Stimulated activated CD8-positive, alpha-beta memory T cell treated with anti-CD3 and anti-CD28 coated beads, Interleukin-12 subunit alpha, Interleukin-12 subunit beta, amount 100 ng/mL, for 24 hours (primary cell): ENCODE measurements around the gene A2ML1.
"Not testable (repeated sequence)": the region's sequence is repeated elsewhere in the genome, so short reads cannot be mapped to it uniquely, and the experiment has no call there.

Source experiments
- DNase-seq: peaks from one replicate; pipeline ENCODE4 v3.0.0-alpha.2; 2020; ENCODE audit errors: extremely low read depth

The A2ML1 gene

GRCh38 chr12:8855891-8856290, 33.5 kb downstream of the A2ML1 start:
- no peak for DNase-seq

DNA sequence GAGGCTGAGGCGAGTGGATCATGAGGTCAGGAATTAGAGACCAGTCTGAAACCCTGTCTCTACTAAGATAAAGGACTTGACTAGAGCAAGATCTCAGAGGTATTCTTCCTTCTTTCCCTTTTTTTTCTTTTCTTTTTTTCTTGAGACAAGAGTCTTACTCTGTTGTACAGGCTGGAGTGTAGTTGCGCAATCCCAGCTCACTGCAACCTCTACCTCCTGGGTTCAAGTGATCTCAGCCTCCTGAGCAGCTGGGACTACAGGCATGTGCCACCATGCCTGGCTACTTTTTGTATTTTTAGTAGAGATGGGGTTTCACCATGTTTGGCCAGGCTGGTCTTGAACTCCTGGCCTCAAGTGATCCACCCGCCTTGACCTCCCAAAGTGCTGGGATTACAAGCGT, 37.0 kb downstream of the A2ML1 start:
- DNase-seq: not testable (repeated sequence)

DNA sequence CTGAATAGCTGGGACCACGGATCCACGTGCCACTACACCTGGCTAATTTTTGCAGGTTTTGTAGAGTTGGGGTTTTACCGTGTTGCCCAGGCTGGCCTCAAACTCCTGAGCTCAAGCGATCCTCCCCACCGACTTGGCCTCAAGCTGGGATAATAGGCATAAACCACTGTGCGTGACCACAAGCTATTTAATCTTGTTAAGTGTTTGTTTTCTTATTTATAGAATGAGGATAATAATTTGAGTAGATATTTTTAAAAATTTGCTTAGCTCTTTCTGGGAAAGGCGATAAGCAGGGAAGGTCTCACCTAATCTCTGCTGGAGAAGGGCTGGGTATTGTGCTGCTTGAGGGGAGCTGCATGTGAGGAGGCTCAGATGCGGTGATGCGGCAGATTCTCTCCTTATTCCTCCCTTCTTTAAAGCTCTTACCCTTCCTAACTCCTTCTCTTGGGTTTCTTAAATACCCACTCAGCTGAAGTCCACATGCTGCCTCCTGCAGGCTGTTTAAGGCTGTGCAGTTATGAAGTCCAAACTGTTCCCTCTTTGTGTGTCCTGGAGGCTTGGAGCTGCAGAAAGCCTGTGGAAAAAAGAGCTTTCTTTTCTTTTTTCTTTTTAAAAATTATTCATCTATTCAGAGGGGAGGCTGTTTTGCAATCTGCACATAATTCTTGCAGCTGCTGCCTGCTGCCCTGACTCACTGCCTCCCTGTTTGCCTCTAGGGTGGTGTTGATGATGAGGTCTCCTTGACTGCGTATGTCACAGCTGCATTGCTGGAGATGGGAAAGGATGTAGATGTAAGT, 37.9 kb downstream of the A2ML1 start:
- DNase-seq: no peak

GRCh38 chr12:8866429-8866828, 44.0 kb downstream of the A2ML1 start:
- no peak for DNase-seq

DNA sequence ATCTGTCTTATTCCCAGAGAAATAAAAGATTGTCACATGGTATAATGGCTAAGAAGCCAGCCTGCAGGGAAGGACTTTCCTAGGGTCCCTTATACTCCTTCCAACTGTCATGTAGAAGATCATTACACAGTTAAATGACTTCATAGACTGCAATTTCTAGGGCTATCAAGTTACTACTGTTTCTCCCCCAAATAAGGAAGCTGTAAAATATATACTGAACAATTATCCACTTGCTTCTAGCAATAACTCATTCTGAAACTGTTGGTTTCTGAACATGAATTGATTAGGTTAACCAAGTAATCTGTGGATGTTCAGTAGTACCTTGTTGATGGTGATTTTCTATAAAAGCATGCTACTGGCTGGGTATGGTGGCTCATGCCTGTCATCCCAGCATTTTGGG, 44.6 kb downstream of the A2ML1 start:
- no peak for DNase-seq

GRCh38 chr12:8867786-8868185, 45.4 kb downstream of the A2ML1 start:
- DNase-seq: no peak

GRCh38 chr12:8870586-8870985, 48.2 kb downstream of the A2ML1 start:
- no peak for DNase-seq

DNA sequence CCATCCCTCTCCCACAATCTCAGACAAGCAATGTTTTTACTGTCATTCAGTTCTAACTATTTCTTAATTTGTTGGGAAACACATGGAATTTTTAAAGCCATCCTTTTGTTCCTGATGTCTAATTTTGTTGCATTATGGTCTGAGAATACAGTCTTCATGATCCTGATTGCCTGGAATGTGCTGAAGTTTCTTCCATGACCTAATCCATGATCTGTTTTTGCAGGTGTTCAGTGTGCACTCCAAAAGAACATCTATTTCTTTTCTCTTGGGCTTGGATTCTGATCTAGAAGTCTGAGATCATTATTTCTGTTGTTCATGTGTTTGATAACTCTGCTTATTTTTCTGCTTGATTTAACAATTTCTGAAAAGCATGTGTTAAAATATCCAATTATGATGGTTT, 48.6 kb downstream of the A2ML1 start:
- DNase-seq: no peak

DNA sequence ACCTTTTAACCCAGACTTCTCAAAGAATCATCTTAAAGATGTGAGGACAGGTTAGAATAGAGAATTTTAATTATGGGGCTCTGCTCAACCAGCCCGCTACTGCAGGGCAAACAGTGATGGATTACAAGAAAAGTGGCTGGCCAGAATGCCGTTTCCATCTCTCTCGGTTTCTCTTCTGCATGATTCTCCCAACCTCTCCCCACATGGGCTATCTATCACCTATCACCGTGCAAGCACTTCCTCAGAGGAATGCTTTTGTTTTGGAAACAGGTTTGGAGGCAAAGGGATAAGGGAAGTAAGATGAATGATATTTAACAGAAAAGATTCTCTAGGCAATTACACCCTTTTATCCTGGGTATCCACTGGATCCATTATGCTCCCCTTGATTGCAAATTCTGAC, 54.5 kb downstream of the A2ML1 start:
- no peak for DNase-seq

DNA sequence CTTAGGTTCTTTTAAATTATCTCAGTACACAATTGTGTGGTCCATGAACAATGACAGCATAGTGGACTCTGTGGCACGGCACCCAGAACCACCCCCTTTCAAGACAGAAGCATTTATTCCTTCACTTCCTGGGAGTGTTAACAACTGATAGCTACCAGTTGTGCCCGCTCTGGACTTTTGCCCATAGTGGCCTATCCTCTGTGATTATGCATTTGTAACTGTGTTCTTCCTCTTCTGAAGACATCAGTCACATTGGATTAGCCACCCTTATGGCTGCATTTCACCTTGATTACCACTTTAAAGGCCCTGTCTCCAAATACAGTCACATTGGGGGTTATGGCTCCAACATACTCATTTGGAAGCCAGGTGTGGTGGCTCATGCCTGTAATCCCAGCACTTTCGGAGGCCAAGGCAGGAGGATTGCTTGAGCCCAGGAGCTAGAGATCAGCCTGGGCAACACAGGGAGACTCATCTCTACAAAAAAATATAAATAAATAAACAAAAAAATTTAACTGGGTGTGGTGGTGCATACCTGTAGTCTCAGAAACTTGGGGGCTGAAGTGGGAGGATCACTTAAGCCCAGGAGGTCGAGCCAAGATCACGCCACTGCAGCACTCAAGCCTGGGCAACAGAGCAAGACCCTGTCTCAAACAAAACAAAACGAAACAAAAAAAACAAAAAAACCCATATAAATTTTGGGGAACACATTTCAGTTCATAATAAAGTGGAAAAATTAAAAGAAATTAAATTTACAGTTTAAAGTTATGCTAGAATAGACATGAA, 64.3 kb downstream of the A2ML1 start:
- DNase-seq: no peak

DNA sequence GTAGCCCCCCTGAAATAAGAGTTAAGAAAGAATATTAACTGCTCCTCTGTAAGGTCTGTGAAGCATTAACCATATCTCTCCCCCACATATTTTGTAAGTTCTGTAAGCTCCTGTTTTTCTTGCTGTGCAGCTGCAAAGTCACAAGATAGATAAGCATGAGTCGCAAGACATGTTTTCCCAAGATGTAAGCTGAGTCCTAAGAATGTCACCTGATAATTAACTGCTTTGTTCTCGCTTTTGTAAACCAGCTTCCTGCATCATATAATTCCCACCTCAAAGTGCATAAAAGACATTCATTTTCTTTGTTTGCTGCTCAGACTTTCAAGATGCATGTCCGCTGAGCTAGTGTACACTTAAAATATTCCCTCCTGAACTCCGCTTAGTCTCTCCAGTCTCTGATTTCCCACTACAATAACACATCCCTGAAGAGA, 64.9 kb downstream of the A2ML1 start:
- no peak for DNase-seq

- DNase-seq: no peak
Observed at GRCh38 chr12:8890313-8891085, 68.1 kb downstream of the A2ML1 start.

GRCh38 chr12:8891976-8892375, 69.6 kb downstream of the A2ML1 start:
- no peak for DNase-seq

DNA sequence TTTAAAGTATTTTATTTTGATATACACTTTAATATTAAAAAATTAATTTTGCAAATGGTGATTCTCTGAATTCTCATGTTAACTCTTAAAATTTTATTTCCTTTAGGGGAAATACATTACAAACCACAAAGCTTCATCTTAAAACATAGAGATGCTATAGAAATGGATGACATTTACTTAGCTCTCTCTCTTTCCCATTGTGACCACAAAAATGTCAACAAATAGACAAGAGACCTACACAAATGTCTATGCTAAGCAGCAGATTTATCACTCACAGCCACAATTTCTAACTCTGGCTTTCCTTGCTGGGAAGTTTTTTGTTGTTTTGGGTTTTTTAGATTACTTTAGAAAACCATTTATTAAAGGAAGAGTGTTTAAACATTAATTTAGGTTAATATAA, 72.0 kb downstream of the A2ML1 start:
- no peak for DNase-seq

GRCh38 chr12:8894986-8895385, 72.6 kb downstream of the A2ML1 start:
- DNase-seq: no peak

GRCh38 chr12:8897081-8897480, 74.7 kb downstream of the A2ML1 start:
- no peak for DNase-seq

DNA sequence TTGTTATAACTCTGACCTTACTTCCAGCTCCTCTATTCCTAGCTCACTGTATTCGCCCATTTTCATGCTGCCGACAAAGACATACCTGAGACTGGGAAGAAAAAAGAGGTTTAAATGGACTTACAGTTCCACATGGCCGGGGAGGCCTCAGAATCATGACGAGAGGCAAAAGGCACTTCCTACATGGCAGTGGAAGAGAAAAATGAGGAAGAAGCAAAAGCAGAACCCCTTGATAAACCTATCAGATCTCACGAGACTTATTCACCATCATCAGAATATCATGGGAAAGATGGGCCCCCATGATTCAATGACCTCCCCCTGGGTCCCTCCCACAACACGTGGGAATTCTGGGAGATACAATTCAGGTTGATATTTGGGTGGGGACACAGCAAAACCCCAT, 77.4 kb downstream of the A2ML1 start:
- DNase-seq: no peak

GRCh38 chr12:8902703-8903102, 80.3 kb downstream of the A2ML1 start:
- DNase-seq: not testable (repeated sequence)

GRCh38 chr12:8903646-8904045, 81.2 kb downstream of the A2ML1 start:
- DNase-seq: no peak

DNA sequence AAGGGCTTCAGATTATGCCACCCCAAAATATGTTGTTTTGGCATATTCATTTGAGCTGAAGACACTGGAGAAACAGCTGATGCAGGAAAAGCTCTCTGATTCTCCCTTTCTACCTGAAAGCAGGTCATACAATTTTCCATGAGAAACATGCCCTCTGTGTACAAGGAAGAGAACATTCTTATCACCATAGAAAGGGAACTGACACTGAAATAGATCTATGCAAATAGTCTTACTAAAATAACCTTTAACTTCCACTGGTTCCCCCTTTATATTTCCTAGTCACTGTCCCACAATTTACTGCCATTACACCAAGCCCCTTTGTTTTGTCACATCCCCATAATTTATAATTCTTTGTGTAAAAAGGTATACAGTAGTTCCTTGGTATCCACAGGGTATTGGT, 82.2 kb downstream of the A2ML1 start:
- DNase-seq: no peak

DNA sequence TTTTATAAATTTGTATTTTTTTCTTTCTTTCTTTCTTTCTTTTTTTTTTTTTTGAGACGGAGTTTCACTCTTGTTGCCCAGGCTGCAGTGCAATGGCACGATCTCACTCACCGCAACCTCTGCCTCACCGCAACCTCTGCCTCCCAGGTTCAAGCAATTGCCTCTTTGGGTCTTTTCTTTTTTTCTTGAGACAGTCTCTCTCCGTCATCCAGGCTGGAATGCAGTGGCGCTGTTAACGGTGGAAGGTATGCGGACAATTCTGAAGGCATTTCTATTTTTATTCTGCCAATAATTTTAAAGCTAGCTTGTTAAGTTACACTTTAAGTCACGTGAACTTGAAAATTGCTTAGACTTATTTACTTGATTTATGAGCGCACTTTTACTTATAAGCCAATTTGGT, 83.1 kb downstream of the A2ML1 start:
- no peak for DNase-seq
